Astrocyte of the spinal cord (primary cell): ENCODE measurements around the gene VWC2.

ENCODE experiments used
- DNase-seq: peaks from one replicate; pipeline ENCODE4 v3.0.0; 2011; ENCODE audit warnings: low read depth, low spot score
- H3K4me3 ChIP-seq: 2 replicates; pipeline ENCODE4 v1.5.1; 2011; ENCODE audit warnings: low read depth, mild to moderate bottlenecking, low read length, moderate library complexity
- in situ Hi-C: cut with HindIII; loops from 2 replicates; pipeline ENCODE4 v1.10.0; 2017; ENCODE audit warnings: low sequenced_read_pairs
- TF ChIP-seq, protein P1 (sequence below): IDR thresholded peaks from 2 replicates; pipeline ENCODE4 v1.5.1; 2012; ENCODE audit warnings: low read depth, mild to moderate bottlenecking, low read length, inconsistent platforms

The VWC2 gene

GRCh38 chr7:49772916-49773217, 571 bp upstream of the VWC2 start:
- in situ Hi-C loops, result no loop called here
- no peak overlapping the region for H3K4me3 ChIP-seq
- DNase-seq, result no peak
- TF ChIP-seq, protein P1, sequence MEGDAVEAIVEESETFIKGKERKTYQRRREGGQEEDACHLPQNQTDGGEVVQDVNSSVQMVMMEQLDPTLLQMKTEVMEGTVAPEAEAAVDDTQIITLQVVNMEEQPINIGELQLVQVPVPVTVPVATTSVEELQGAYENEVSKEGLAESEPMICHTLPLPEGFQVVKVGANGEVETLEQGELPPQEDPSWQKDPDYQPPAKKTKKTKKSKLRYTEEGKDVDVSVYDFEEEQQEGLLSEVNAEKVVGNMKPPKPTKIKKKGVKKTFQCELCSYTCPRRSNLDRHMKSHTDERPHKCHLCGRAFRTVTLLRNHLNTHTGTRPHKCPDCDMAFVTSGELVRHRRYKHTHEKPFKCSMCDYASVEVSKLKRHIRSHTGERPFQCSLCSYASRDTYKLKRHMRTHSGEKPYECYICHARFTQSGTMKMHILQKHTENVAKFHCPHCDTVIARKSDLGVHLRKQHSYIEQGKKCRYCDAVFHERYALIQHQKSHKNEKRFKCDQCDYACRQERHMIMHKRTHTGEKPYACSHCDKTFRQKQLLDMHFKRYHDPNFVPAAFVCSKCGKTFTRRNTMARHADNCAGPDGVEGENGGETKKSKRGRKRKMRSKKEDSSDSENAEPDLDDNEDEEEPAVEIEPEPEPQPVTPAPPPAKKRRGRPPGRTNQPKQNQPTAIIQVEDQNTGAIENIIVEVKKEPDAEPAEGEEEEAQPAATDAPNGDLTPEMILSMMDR, result no peak

GRCh38 chr7:49773936-49774458, 559 bp downstream of the VWC2 start:
- TF ChIP-seq, protein P1, result no peak
- in situ Hi-C loops, result no loop called here
- H3K4me3 ChIP-seq, result no peak overlapping the region
- no peak for DNase-seq

GRCh38 chr7:49774459-49775064, 1.1 kb downstream of the VWC2 start:
- TF ChIP-seq, protein P1, result no peak
- no peak for DNase-seq
- H3K4me3 ChIP-seq, result no peak overlapping the region
- in situ Hi-C loops, result no loop called here

GRCh38 chr7:49775065-49775948, 1.9 kb downstream of the VWC2 start:
- H3K4me3 ChIP-seq, result no peak overlapping the region
- no peak for DNase-seq
- TF ChIP-seq, protein P1, result no peak
- in situ Hi-C loops, result no loop called here

DNA sequence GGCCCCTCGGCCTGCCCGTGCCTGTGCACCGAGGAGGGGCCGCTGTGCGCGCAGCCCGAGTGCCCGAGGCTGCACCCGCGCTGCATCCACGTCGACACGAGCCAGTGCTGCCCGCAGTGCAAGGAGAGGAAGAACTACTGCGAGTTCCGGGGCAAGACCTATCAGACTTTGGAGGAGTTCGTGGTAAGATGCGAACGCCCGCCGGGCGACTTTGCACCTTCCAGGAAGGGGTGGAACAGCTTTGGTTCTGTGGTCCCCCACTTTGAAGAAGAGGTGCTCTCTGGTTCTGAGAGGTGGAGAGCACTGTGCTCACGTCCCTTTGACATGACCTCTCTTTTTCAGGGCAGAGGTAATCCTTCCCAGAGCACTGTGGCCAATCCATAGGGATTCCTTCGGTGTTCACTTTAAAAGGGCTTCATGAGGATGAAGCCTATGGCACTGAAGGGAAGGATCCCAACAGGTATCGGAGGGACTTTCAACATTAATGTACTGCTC, 2.6 kb downstream of the VWC2 start:
- in situ Hi-C loops, result no loop called here
- no peak overlapping the region for H3K4me3 ChIP-seq
- DNase-seq, result no peak
- TF ChIP-seq, protein P1, result no peak

- in situ Hi-C loops, result no loop called here
- DNase-seq, result no peak
- no peak overlapping the region for H3K4me3 ChIP-seq
- TF ChIP-seq, protein P1, result no peak
Measured at GRCh38 chr7:49776994-49777393, 3.6 kb downstream of the VWC2 start.
